Panc1 (cell line): ENCODE results near the gene PTPRN. TPM values are rescaled to one million over a fixed set of nuclear protein-coding genes. Genes with fewer than 3 reads are reported as not detected.

Experiments used
- ATAC-seq: fragments of 200-7000 bp; cut with Tn5 transposase; 2 replicates; pipeline ENCODE4 v1.9.1; 2020; ENCODE audit warnings: mild to moderate bottlenecking, moderate library complexity
- BruUV-seq: library from RNA; stranded (reverse); fragments of 400-500 nt; replicated peaks from 2 replicates; lab custom pipeline; 2021; lab: Mats Ljungman, UMichigan
- CTCF ChIA-PET: fragments of 300-600 bp; sonication (Branson Sonifier 250); formaldehyde crosslinking; loops from one replicate; lab custom pipeline; 2022; ENCODE audit warnings: antibody characterized with exemption; lab: Charles Lee
- POLR2A ChIA-PET: fragments of 300-600 bp; sonication (Branson Sonifier 250); formaldehyde crosslinking; loops from one replicate; lab custom pipeline; 2022; ENCODE audit warnings: antibody characterized with exemption; lab: Charles Lee
- DNase-seq: peaks from one replicate; pipeline ENCODE4 v3.0.0-alpha.2; 2010; ENCODE audit warnings: low read depth, low spot score
- H3K27ac ChIP-seq: 2 replicates; pipeline ENCODE4 v1.5.1; 2011; ENCODE audit warnings: mild to moderate bottlenecking, low read length, inconsistent platforms
- H3K27me3 ChIP-seq: fragments of 200-500 bp; sonication (Bioruptor generic); 2 replicates; pipeline ENCODE4 v1.6.0; 2014; ENCODE audit warnings: low read length, inconsistent platforms; ENCODE audit not compliant: control insufficient read depth, insufficient read depth
- H3K36me3 ChIP-seq: fragments of 200-500 bp; sonication (Bioruptor generic); 2 replicates; pipeline ENCODE4 v1.5.1; 2014; ENCODE audit warnings: inconsistent platforms, mild to moderate bottlenecking, low read length, moderate library complexity; ENCODE audit not compliant: control insufficient read depth, insufficient read depth
- H3K4me1 ChIP-seq: 2 replicates; pipeline ENCODE4 v1.5.1; 2011; ENCODE audit warnings: inconsistent platforms, mild to moderate bottlenecking, low read length, moderate library complexity; ENCODE audit not compliant: control insufficient read depth, insufficient read depth
- H3K4me3 ChIP-seq, 2 experiments: 2 replicates each; pipeline ENCODE4 v1.5.1; 2011 to 2012; ENCODE audit warnings: low read depth in 2 of 2, low read length in 2 of 2, mild to moderate bottlenecking in 2 of 2, inconsistent platforms in 1 of 2, moderate library complexity in 1 of 2
- H3K9me3 ChIP-seq: fragments of 200-500 bp; sonication (Bioruptor generic); 2 replicates; pipeline ENCODE4 v1.5.1; 2014; ENCODE audit warnings: low read depth, mild to moderate bottlenecking, inconsistent platforms, low read length, moderate library complexity; ENCODE audit not compliant: control insufficient read depth, insufficient read depth
- POLR2AphosphoS5 ChIP-seq: IDR thresholded peaks from 2 replicates; pipeline ENCODE4 v1.6.1; 2012; ENCODE audit warnings: mild to moderate bottlenecking, low read depth, low read length, moderate library complexity
- SIN3A ChIP-seq: IDR thresholded peaks from 2 replicates; pipeline ENCODE4 v1.6.1; 2012; ENCODE audit warnings: low read depth, mild to moderate bottlenecking, low read length, moderate library complexity, borderline replicate concordance; ENCODE audit not compliant: insufficient read depth
- TCF7L2 ChIP-seq: IDR thresholded peaks from 2 replicates; pipeline ENCODE4 v1.6.1; 2011; ENCODE audit warnings: mild to moderate bottlenecking, low read depth, low read length, inconsistent platforms
- in situ Hi-C: cut with HindIII; loops from 2 replicates; pipeline ENCODE4 v1.10.0; 2016; ENCODE audit warnings: low sequenced_read_pairs, low pct_unique_long_range_greater_than_20kb
- intact Hi-C: fragments of 100-400 bp; cut with micrococcal nuclease; formaldehyde crosslinking; loops from one replicate; pipeline ENCODE4 v1.10.0; 2022; ENCODE audit not compliant: unreplicated experiment
- total RNA-seq: library from RNA; stranded (reverse); gene quantifications from one replicate; pipeline ENCODE4 v1.2.1, GENCODE V29; 2021; ENCODE audit not compliant: unreplicated experiment
- TF ChIP-seq, protein P1 (sequence below), 2 experiments: IDR thresholded peaks; 2 replicates each; pipeline ENCODE4 v1.6.1; 2011 to 2012; ENCODE audit warnings: low read depth in 2 of 2, control low read depth in 1 of 2, low read length in 1 of 2, mild to moderate bottlenecking in 1 of 2, moderate library complexity in 1 of 2; ENCODE audit not compliant: insufficient read depth in 1 of 2
- TF ChIP-seq, protein P2 (sequence below): fragments of 450-650 bp; IDR thresholded peaks from 2 replicates; pipeline ENCODE4 v1.5.1; 2017; ENCODE audit warnings: mild to moderate bottlenecking

Gene PTPRN
- total RNA-seq, 1 experiment from 2014 or later = not detected

DNA sequence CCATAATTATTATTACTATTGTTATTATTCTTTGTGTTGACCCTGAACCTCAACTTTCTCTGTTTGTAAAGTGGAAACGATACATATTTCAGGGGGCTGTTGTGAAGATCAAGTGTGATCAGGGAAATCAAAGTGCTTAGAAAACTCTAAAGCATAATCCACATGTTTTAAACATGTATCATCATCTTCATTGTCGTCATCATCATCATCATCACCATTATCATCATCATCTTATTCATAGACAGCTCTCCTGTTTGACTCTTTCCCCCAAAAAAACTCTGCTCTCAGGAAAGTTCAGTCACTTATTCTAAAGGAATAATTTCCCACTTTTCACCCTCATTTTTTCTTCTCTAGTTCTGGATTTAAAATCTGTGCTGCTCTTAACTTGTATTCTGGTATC lies 5.0 kb downstream of the PTPRN start:
- H3K9me3 ChIP-seq = no peaks in the 10 kb centered on the region
- no peak for DNase-seq
- BruUV-seq = no TSS peak
- POLR2A ChIA-PET = no interaction called here
- ATAC-seq = no peak
- H3K27me3 ChIP-seq = peaks cover 5% of the 10 kb centered on the region
- CTCF ChIA-PET = no interaction called here
- intact Hi-C loops = loop anchor here (10.0 kb wide), 1 partner anchor 249 kb away; no protein-coding TSS in a partner anchor
- H3K36me3 ChIP-seq = no peaks in the 10 kb centered on the region
- in situ Hi-C loops = no loop called here
- H3K4me1 ChIP-seq = no peaks in the 10 kb centered on the region; the same call in 1 of the 2 replicates
- TF ChIP-seq, protein P1, sequence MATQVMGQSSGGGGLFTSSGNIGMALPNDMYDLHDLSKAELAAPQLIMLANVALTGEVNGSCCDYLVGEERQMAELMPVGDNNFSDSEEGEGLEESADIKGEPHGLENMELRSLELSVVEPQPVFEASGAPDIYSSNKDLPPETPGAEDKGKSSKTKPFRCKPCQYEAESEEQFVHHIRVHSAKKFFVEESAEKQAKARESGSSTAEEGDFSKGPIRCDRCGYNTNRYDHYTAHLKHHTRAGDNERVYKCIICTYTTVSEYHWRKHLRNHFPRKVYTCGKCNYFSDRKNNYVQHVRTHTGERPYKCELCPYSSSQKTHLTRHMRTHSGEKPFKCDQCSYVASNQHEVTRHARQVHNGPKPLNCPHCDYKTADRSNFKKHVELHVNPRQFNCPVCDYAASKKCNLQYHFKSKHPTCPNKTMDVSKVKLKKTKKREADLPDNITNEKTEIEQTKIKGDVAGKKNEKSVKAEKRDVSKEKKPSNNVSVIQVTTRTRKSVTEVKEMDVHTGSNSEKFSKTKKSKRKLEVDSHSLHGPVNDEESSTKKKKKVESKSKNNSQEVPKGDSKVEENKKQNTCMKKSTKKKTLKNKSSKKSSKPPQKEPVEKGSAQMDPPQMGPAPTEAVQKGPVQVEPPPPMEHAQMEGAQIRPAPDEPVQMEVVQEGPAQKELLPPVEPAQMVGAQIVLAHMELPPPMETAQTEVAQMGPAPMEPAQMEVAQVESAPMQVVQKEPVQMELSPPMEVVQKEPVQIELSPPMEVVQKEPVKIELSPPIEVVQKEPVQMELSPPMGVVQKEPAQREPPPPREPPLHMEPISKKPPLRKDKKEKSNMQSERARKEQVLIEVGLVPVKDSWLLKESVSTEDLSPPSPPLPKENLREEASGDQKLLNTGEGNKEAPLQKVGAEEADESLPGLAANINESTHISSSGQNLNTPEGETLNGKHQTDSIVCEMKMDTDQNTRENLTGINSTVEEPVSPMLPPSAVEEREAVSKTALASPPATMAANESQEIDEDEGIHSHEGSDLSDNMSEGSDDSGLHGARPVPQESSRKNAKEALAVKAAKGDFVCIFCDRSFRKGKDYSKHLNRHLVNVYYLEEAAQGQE (IDR thresholded peaks at IDR 0.05; ENCODE audit: insufficient read depth in 1 of 2, low read depth in 2 of 2, low read length in 1 of 2) = no peak
- no peak for TF ChIP-seq TCF7L2
- no peak for TF ChIP-seq SIN3A
- TF ChIP-seq POLR2AphosphoS5 = no peak
- TF ChIP-seq, protein P2, sequence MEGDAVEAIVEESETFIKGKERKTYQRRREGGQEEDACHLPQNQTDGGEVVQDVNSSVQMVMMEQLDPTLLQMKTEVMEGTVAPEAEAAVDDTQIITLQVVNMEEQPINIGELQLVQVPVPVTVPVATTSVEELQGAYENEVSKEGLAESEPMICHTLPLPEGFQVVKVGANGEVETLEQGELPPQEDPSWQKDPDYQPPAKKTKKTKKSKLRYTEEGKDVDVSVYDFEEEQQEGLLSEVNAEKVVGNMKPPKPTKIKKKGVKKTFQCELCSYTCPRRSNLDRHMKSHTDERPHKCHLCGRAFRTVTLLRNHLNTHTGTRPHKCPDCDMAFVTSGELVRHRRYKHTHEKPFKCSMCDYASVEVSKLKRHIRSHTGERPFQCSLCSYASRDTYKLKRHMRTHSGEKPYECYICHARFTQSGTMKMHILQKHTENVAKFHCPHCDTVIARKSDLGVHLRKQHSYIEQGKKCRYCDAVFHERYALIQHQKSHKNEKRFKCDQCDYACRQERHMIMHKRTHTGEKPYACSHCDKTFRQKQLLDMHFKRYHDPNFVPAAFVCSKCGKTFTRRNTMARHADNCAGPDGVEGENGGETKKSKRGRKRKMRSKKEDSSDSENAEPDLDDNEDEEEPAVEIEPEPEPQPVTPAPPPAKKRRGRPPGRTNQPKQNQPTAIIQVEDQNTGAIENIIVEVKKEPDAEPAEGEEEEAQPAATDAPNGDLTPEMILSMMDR = no peak
- H3K27ac ChIP-seq = no peak overlapping the region
- H3K4me3 ChIP-seq = no peak overlapping the region

DNA sequence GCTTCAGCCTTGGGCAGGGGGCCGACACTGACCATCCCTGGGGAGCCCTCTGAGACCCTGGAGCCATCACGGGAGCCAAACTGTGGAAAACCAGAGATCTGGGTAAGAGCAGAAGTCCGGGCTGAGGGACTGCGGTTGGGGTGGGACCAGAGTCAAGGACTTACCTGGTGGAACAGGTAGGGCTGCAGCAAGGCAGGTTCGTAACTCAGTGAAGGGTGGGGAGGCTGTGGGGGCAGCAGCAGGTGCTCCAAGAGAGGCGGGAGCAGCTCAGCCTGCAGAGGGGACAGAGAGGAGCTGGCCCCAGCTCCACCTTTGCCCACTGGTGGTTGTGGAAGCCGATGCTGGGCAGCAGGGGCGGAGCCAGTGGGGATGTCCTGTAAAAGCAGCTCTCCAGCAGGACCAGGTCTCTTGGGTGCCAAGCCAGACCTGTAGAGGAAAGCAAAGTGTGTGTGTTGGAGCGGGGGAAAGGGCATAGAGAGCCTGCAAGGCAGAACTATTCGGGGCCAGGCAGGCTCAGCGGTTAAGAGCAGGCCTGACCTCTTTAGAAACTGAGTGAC lies 6.7 kb downstream of the PTPRN start:
- ChIA-PET CTCF (no interaction called here), POLR2A (no interaction called here)
- H3K36me3 ChIP-seq = no peaks in the 10 kb centered on the region
- no peaks in the 10 kb centered on the region for H3K9me3 ChIP-seq
- no peak overlapping the region for H3K27ac ChIP-seq
- in situ Hi-C loops (no loop called here), intact Hi-C loops (loop anchor here (10.0 kb wide), 1 partner anchor 248 kb away; no protein-coding TSS in a partner anchor)
- ATAC-seq = no peak
- DNase-seq = no peak
- no peak overlapping the region for H3K4me3 ChIP-seq
- peaks cover 4% of the 10 kb centered on the region; the same call in 1 of the 2 replicates for H3K4me1 ChIP-seq
- no peak for TF ChIP-seq TCF7L2
- TF ChIP-seq, protein P1 (IDR thresholded peaks at IDR 0.05; ENCODE audit: insufficient read depth in 1 of 2, low read depth in 2 of 2, low read length in 1 of 2) = no peak
- no peak for TF ChIP-seq SIN3A
- TF ChIP-seq, protein P2 = no peak
- no peak for TF ChIP-seq POLR2AphosphoS5
- no TSS peak for BruUV-seq
- peaks cover 5% of the 10 kb centered on the region for H3K27me3 ChIP-seq
